Activated naive CD8-positive, alpha-beta T cell treated with anti-CD3 and anti-CD28 coated beads, Interleukin-2, amount 50 U/mL, for 24 hours (primary cell): Measurements from ENCODE around the gene FMOD.
"Not testable (repeated sequence)": the region's sequence is repeated elsewhere in the genome, so short reads cannot be mapped to it uniquely, and the experiment has no call there.

Experiments used
- ATAC-seq: fragments of 150-1000 bp; cut with Tn5 transposase; one replicate; pipeline ENCODE4 v1.10.0; 2021
- DNase-seq: peaks from one replicate; pipeline ENCODE4 v3.0.0; 2021
- H3K27ac Mint-ChIP-seq: one replicate; pipeline ENCODE4 v1.8.0; 2021; ENCODE audit warnings: mild to moderate bottlenecking, mixed read lengths
- H3K27me3 Mint-ChIP-seq: one replicate; pipeline ENCODE4 v1.8.0; 2021; ENCODE audit warnings: mixed read lengths
- H3K36me3 Mint-ChIP-seq: one replicate; pipeline ENCODE4 v1.8.0; 2021; ENCODE audit warnings: low read depth, mixed read lengths
- H3K4me1 Mint-ChIP-seq: one replicate; pipeline ENCODE4 v1.8.0; 2021; ENCODE audit warnings: mixed read lengths
- H3K4me3 Mint-ChIP-seq: one replicate; pipeline ENCODE4 v1.8.0; 2021; ENCODE audit warnings: mild to moderate bottlenecking, moderate library complexity, mixed read lengths
- H3K9me3 Mint-ChIP-seq: one replicate; pipeline ENCODE4 v1.8.0; 2021; ENCODE audit warnings: mixed read lengths

FMOD gene

GRCh38 chr1:203308328-203308922 lies 42.5 kb downstream of the FMOD start:
- ATAC-seq (no peak), DNase-seq (no peak)
- peak overlapping the region; percentile 97 for H3K4me3 Mint-ChIP-seq
- peaks cover 57% of the 10 kb centered on the region for H3K4me1 Mint-ChIP-seq
- H3K36me3 Mint-ChIP-seq: peaks cover 48% of the 10 kb centered on the region
- H3K27ac Mint-ChIP-seq: peak overlapping the region; percentile 87
- no peaks in the 10 kb centered on the region for H3K27me3 Mint-ChIP-seq
- no peaks in the 10 kb centered on the region for H3K9me3 Mint-ChIP-seq

DNA sequence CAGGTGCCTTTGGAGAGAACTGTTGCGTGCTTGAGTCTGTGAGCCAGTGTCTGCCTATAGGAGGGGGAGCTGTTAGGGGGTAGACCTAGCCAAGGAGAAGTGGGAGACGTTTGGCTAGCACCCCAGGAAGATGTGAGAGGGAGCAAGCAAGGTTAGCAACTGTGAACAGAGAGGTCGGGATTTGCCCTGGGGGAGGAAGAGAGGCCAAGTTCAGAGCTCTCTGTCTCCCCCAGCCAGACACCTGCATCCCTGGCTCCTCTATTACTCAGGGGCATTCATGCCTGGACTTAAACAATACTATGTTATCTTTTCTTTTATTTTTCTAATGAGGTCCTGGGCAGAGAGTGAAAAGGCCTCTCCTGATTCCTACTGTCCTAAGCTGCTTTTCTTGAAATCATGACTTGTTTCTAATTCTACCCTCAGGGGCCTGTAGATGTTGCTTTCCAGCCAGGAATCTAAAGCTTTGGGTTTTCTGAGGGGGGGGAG lies 43.2 kb downstream of the FMOD start:
- peak overlapping the region; percentile 97 for H3K4me3 Mint-ChIP-seq
- ATAC-seq: no peak
- H3K4me1 Mint-ChIP-seq: peaks cover 65% of the 10 kb centered on the region
- no peaks in the 10 kb centered on the region for H3K9me3 Mint-ChIP-seq
- peaks cover 47% of the 10 kb centered on the region for H3K36me3 Mint-ChIP-seq
- no peak for DNase-seq
- peak overlapping the region; percentile 87 for H3K27ac Mint-ChIP-seq
- H3K27me3 Mint-ChIP-seq: no peaks in the 10 kb centered on the region

GRCh38 chr1:203306965-203307541 lies 43.9 kb downstream of the FMOD start:
- H3K9me3 Mint-ChIP-seq: no peaks in the 10 kb centered on the region
- no peaks in the 10 kb centered on the region for H3K27me3 Mint-ChIP-seq
- peaks cover 47% of the 10 kb centered on the region for H3K36me3 Mint-ChIP-seq
- ATAC-seq: no peak
- H3K4me3 Mint-ChIP-seq: peak overlapping the region; percentile 97
- H3K4me1 Mint-ChIP-seq: peaks cover 68% of the 10 kb centered on the region
- DNase-seq: peak; percentile 62
- peak overlapping the region; percentile 87 for H3K27ac Mint-ChIP-seq

DNA sequence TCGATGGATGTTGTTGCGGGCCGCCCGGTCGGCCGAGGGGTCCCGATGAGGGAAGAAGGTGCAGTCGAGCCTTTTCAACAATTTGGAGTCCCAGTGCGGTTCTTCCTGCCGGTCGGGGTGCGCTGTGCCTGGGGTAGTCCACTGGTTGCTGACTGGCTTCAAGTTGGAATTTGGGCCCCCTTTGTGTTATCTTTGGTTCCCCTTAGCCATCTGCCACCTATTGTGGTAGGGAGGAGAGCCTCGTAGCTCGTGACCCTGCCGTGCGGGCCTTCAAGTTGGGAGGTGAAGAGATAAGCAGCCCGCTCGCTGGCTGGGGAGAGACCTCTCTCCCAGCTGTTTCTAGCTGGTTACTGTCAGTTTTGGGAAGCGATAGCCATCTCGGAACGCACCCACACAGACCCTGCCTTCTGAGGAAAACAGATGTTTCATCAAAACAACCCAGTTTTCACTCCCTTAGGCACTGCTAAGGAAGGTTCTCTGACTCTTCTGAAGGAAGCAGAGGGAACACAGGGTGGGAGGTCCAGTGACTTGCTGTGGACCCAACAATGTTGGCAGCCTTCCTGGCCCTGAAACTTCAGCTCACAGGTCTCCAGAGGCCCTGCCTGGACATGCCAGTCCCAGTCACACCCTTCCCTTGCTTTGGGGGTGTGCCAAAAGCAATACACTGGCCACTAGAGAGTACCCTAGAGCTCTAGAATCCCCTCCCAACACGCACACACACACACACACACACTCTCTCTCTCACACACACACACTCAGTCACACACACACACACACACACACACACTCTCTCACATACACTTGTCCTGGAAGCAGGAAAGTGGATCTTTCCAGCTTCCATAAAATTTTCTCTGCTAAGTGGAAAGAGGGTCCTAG lies 44.6 kb downstream of the FMOD start:
- Mint-ChIP-seq H3K9me3 (no peaks in the 10 kb centered on the region), H3K4me1 (peaks cover 64% of the 10 kb centered on the region), H3K27ac (peak overlapping the region; percentile 87), H3K4me3 (peak overlapping the region; percentile 97), H3K27me3 (no peaks in the 10 kb centered on the region), H3K36me3 (peaks cover 43% of the 10 kb centered on the region)
- no peak for DNase-seq
- ATAC-seq: peak; percentile 16

GRCh38 chr1:203305809-203306088 lies 45.2 kb downstream of the FMOD start:
- Mint-ChIP-seq H3K4me3 (peak overlapping the region; percentile 97), H3K36me3 (peaks cover 42% of the 10 kb centered on the region), H3K27ac (peak overlapping the region; percentile 87), H3K4me1 (peaks cover 63% of the 10 kb centered on the region), H3K9me3 (no peaks in the 10 kb centered on the region), H3K27me3 (no peaks in the 10 kb centered on the region)
- peak; percentile 1 for ATAC-seq
- no peak for DNase-seq

DNA sequence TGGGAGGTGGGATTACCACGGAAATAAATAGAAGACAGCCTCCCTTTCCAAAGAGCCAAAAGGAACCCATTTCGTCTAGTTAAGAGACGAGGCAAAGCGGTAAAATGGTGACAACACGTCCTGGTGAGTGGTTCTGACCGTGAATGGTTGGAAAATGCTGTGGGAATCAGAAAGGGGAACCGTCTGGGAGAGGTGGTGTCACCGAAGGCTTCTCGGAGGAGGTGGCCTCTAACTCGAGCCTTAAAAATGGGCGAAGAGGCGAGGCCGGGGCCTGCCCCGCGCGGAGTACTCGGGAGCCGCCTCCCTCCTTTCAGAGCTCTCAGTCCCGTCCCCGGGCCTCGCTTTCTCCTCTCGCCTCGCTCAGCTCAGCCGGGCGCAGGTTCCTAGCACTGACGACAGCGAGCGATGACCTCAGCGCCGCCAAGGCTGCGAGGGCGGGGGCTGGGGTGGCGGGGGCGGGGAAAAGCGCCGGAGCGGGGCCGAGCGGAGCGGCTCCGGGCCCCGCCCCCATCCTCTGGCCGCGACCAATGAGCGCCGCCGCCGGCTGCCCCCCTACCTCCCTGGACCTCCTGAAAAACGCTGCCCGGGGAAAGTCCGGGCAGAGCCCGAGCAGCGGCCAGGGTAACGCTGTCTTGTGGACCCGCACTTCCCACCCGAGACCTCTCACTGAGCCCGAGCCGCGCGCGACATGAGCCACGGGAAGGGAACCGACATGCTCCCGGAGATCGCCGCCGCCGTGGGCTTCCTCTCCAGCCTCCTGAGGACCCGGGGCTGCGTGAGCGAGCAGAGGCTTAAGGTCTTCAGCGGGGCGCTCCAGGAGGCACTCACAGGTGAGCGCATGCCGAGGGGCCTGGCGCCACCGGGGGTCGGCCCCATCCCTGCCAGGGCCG lies 45.8 kb downstream of the FMOD start, which contains the start of gene BTG2:
Gene BTG2, plus strand, starts transcription at position 601 of the 890 bp plus-strand sequence. Its CDS starts 88 bp downstream, at position 689.
- H3K27me3 Mint-ChIP-seq: no peaks in the 10 kb centered on the region
- no peaks in the 10 kb centered on the region for H3K9me3 Mint-ChIP-seq
- DNase-seq (peak; percentile 90), ATAC-seq (peak; percentile 90)
- peaks cover 64% of the 10 kb centered on the region for H3K4me1 Mint-ChIP-seq
- peak within 1 kb of the TSS; percentile 99 for H3K27ac Mint-ChIP-seq
- peak within 1 kb of the TSS; percentile 97 for H3K4me3 Mint-ChIP-seq
- peaks cover 42% of the 10 kb centered on the region for H3K36me3 Mint-ChIP-seq

- Mint-ChIP-seq H3K4me3 (peak overlapping the region; percentile 97), H3K9me3 (no peaks in the 10 kb centered on the region), H3K36me3 (peaks cover 36% of the 10 kb centered on the region), H3K27me3 (no peaks in the 10 kb centered on the region), H3K27ac (peak overlapping the region; percentile 99), H3K4me1 (peaks cover 62% of the 10 kb centered on the region)
- no peak for DNase-seq
- no peak for ATAC-seq
Observed at GRCh38 chr1:203304391-203304918, 46.5 kb downstream of the FMOD start.

DNA sequence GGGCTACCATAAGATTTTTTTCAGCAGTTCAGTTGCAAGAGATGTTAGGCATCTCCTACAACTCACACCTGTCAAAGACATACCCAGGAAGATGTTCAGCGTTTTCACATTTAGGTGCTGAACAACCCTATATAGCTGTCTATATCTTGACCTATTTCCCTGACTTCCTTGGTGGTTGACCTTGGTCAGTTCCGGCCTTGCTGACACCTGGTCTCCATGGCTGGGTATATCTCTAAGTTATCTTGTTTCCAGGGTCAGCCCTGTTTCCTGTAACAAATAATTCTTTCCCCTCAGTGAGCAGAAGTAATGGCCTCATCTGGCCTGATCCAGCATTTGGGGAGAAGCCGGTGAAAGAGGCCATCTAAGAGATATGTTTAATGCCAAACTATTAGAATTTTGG lies 48.0 kb downstream of the FMOD start:
- H3K36me3 Mint-ChIP-seq: peaks cover 21% of the 10 kb centered on the region
- peak overlapping the region; percentile 99 for H3K27ac Mint-ChIP-seq
- H3K9me3 Mint-ChIP-seq: no peaks in the 10 kb centered on the region
- peaks cover 59% of the 10 kb centered on the region for H3K4me1 Mint-ChIP-seq
- ATAC-seq: no peak
- no peak overlapping the region for H3K4me3 Mint-ChIP-seq
- no peak for DNase-seq
- H3K27me3 Mint-ChIP-seq: no peaks in the 10 kb centered on the region

DNA sequence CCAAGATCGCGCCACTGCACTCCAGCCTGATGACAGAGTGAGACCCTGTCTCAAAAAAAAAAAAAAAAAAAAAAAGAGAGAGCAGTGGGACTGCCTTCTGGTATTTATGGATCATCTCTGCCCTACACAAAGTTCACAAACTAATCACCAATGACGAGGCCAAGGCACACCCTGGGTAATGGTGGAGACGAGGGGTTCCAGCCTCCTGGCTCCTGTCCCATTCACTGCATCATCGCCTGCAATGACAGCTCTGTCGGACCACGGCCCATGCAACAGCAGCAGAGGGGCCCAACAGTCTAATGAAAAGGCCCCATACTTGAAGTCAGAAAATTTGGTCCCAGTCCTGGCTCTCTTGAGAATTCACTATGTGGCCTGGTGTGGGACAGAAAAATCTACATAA lies 48.5 kb downstream of the FMOD start:
- Mint-ChIP-seq H3K36me3 (peaks cover 17% of the 10 kb centered on the region), H3K4me1 (peaks cover 55% of the 10 kb centered on the region), H3K9me3 (no peaks in the 10 kb centered on the region), H3K4me3 (no peak overlapping the region), H3K27ac (peak overlapping the region; percentile 70), H3K27me3 (no peaks in the 10 kb centered on the region)
- ATAC-seq (no peak), DNase-seq (no peak)

DNA sequence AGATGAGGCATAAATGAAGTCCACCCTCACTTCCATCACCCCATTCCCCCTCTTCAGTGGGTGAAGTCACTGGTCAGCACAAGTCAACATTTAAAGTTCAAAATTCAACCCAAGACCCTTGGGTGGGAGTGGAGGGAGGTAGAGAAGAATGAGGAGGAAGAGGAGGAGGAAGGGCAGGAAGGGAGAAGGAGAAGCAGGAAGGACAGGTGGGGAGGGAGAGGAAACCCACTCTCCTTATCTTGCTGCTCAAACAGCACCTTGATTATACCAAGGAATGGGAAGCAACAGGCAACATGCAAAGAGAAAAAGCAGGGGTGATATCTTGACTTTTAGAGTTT lies 49.6 kb downstream of the FMOD start:
- Mint-ChIP-seq H3K9me3 (no peaks in the 10 kb centered on the region), H3K36me3 (peaks cover 5% of the 10 kb centered on the region), H3K27me3 (no peaks in the 10 kb centered on the region), H3K4me1 (peaks cover 64% of the 10 kb centered on the region), H3K4me3 (no peak overlapping the region), H3K27ac (peak overlapping the region; percentile 4)
- no peak for DNase-seq
- ATAC-seq: no peak

GRCh38 chr1:203300441-203301330 lies 50.2 kb downstream of the FMOD start:
- no peak overlapping the region for H3K4me3 Mint-ChIP-seq
- DNase-seq: no peak
- peak overlapping the region; percentile 19 for H3K27ac Mint-ChIP-seq
- H3K36me3 Mint-ChIP-seq: no peaks in the 10 kb centered on the region
- no peaks in the 10 kb centered on the region for H3K9me3 Mint-ChIP-seq
- peaks cover 70% of the 10 kb centered on the region for H3K4me1 Mint-ChIP-seq
- no peaks in the 10 kb centered on the region for H3K27me3 Mint-ChIP-seq
- no peak for ATAC-seq

DNA sequence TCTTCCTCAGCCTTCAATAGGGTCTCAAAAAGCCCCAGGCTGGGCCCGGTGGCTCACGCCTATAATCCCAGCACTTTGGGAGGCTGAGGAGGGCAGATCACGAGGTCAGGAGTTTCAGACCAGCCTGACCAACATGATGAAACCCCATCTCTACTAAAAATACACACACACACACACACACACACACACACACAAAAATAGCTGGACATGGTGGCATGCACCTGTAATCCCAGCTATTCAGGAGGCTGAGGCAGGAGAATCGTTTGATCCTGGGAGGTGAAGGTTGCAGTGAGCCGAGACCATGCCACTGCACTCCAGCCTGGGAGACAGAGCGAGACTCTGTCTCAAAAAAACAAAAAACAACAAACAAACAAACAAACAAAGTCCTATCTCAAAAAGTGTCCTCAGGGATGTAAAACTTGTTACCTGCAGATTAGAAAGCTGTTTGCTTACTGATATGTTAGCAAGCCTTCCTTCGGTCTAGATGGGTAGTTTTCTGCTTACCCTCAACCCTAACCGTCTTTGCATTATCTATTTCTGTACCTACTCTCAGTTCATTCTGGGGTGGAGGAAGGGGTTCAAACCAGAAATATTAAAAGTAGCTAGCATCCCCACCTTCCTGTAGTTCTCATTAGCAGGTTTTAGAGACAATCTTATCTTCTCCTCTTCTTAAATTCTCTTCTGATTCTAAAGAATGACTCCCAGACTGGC lies 51.0 kb downstream of the FMOD start:
- Mint-ChIP-seq H3K27ac (peak overlapping the region; percentile 19), H3K4me1 (peaks cover 77% of the 10 kb centered on the region)
- ATAC-seq, H3K4me3 Mint-ChIP-seq, H3K9me3 Mint-ChIP-seq, H3K36me3 Mint-ChIP-seq, DNase-seq, H3K27me3 Mint-ChIP-seq: not testable (repeated sequence)

- no peaks in the 10 kb centered on the region for H3K36me3 Mint-ChIP-seq
- no peaks in the 10 kb centered on the region for H3K27me3 Mint-ChIP-seq
- no peak overlapping the region for H3K27ac Mint-ChIP-seq
- no peak overlapping the region for H3K4me3 Mint-ChIP-seq
- H3K4me1 Mint-ChIP-seq: peaks cover 75% of the 10 kb centered on the region
- ATAC-seq: no peak
- DNase-seq: no peak
- H3K9me3 Mint-ChIP-seq: no peaks in the 10 kb centered on the region
Observed at GRCh38 chr1:203299169-203299568, 51.8 kb downstream of the FMOD start.
